Measurements from ENCODE around the gene NAPB.

The NAPB gene

DNA sequence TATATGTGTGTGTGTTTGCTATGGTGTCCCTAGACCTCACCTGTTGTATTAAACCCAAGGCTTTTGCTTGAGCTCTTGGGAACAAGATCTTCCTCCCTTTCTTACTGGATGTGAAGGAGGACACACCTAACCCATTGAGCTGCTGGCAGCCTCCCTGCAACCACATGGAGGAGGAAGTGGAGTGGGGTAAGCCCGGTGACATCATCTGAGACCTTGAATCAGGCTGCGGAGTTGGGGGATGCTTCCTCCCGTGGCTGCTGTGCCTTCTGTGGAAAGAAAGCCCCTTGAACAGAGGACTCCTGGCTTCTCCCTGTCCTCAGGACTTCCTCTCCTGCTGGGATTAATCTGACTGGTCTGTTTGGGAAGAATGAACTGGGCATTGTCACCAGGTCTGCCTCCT is 28.1 kb upstream of the NAPB start:
- ChIA-PET CTCF (interaction anchor here (1.2 kb wide), 1 partner anchor 8 kb away, joined by 7 read pairs; no protein-coding TSS in a partner anchor), POLR2A (no interaction called here)
- DNase-seq (ENCODE audit: extremely low spot score): no peak
- TF ChIP-seq, protein P1, sequence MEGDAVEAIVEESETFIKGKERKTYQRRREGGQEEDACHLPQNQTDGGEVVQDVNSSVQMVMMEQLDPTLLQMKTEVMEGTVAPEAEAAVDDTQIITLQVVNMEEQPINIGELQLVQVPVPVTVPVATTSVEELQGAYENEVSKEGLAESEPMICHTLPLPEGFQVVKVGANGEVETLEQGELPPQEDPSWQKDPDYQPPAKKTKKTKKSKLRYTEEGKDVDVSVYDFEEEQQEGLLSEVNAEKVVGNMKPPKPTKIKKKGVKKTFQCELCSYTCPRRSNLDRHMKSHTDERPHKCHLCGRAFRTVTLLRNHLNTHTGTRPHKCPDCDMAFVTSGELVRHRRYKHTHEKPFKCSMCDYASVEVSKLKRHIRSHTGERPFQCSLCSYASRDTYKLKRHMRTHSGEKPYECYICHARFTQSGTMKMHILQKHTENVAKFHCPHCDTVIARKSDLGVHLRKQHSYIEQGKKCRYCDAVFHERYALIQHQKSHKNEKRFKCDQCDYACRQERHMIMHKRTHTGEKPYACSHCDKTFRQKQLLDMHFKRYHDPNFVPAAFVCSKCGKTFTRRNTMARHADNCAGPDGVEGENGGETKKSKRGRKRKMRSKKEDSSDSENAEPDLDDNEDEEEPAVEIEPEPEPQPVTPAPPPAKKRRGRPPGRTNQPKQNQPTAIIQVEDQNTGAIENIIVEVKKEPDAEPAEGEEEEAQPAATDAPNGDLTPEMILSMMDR (IDR thresholded peaks at IDR 0.05; ENCODE audit: control extremely low read depth, extremely low read depth, low read depth, missing control alignments): no peak

DNA sequence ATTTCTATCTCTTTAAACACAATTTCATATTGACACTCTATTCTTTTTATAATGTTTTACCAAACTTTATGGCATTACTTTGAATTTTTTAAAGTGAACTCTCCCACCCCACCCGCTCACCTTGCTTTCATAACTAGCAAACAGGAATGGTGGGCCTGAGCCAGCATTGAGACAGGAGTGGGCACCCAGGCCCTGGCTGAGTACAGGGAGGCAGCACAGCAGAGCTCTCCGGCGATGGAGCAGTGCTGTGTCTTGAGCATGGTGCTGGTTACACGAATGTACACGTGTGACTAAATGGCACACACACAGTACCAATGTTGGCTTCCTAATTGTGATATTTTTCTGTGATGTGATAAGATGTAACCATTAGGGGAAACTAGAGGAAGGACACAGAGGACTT is 26.9 kb upstream of the NAPB start:
- POLR2A ChIA-PET: no interaction called here
- TF ChIP-seq, protein P1 (IDR thresholded peaks at IDR 0.05; ENCODE audit: control extremely low read depth, extremely low read depth, low read depth, missing control alignments): no peak
- CTCF ChIA-PET: interaction anchor here (1.5 to 3.5 kb wide), 6 partner anchors 26 to 756 kb away, joined by 4 to 19 read pairs (median 12); partner anchors contain the start of genes NAPB and NXT1
- DNase-seq (ENCODE audit: extremely low spot score): no peak

DNA sequence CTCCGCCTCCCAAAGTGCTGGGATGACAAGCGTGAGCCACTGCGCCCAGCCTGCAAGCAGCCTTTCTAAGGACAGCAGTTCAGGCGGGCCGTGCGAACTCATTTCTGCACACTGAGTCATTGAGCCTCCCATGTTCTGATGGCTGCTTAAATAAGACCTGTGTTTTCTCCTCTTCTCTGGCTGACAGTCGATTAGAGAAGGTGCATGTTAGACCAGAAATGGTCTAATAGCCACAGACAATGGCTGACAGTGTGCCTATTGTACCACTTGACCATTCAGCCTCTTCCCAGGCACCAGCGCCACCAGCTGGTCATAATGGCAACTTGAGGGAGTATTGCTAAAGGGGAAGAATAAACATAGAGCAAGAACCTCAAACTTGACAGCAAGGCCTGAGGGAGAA is 25.2 kb upstream of the NAPB start:
- TF ChIP-seq, protein P1 (IDR thresholded peaks at IDR 0.05; ENCODE audit: control extremely low read depth, extremely low read depth, low read depth, missing control alignments): peak; percentile 66
- ChIA-PET CTCF (interaction anchor here (0.7 to 3.5 kb wide), 20 partner anchors 9 to 755 kb away, joined by 3 to 22 read pairs (median 4); partner anchors contain the start of genes NAPB and NXT1), POLR2A (no interaction called here)
- DNase-seq (ENCODE audit: extremely low spot score): peak; percentile 62

DNA sequence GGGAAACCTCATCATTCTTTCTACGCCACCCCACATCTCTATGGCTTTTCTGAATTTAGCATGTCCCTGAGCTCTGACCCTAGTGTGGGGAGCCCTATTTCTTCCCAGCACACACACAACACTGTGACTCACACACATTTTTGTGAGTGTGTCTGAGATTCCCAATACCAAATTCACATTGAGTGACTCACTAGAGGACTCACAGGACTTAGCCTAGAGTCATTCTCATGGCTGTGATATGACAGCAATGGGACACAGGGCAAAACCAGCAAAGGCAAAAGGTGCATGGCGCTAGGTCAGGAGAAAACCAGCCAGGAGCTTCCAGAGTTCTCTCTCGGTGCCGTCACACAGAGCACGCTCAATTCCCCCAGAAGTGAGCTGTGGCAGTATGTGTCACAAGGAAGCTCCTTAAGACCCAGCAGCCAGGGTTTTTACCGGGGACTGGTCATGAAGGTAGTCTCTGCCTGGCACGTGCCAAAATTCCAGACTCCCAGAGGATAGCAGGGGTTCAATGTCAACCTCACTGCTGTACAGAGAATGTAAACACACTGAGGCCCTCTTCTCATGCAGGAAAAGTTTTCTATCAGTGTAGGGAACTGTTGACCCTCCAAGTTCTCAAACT is 24.4 kb upstream of the NAPB start:
- ChIA-PET POLR2A (no interaction called here), CTCF (interaction anchor here (1.1 to 3.5 kb wide), 11 partner anchors 8 to 754 kb away, joined by 3 to 22 read pairs (median 6); partner anchors contain the start of genes NAPB and NXT1)
- no peak for DNase-seq (ENCODE audit: extremely low spot score)
- TF ChIP-seq, protein P1 (IDR thresholded peaks at IDR 0.05; ENCODE audit: control extremely low read depth, extremely low read depth, low read depth, missing control alignments): no peak

DNA sequence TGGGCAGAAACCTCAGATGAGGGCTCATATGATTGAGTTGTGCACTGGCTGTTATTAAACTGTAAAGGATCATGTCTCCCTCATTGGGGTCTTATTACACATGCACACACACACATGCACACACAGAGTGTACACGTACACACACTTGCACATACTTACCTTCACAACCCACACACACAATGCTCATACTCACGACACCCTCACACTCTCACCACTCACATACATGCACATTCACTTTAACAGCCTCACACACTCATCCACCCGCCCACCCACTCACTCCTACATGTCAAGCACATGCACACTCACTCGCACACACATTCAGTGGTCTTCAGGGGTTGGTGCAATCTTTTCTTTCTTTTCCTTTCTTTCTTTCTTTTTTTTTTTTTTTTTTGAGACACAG is 23.6 kb upstream of the NAPB start:
- CTCF ChIA-PET: interaction anchor here (1.1 to 3.5 kb wide), 7 partner anchors 7 to 753 kb away, joined by 3 to 22 read pairs (median 8); partner anchors contain the start of gene NXT1
- POLR2A ChIA-PET: no interaction called here
- TF ChIP-seq, protein P1 (IDR thresholded peaks at IDR 0.05; ENCODE audit: control extremely low read depth, extremely low read depth, low read depth, missing control alignments): no peak

DNA sequence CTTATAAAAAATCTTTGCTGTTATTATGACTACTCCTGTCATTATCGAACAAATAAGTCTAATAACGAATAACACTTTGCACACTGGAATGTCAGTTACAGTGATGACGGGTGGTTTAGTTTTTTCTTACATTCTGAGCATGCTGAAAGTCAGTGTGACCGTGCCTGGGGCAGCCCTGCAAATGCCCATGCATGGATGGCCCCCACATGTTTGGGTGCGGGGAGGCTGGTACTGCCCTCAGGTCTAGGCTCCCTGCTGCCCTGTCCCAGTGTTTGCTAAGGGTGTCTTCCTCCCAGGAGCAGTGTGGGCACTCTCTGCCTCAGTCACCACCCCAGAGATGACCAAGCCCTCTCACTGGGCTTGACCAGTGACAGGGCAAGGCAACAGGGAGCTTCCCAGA is 21.1 kb upstream of the NAPB start:
- POLR2A ChIA-PET: no interaction called here
- TF ChIP-seq, protein P1 (IDR thresholded peaks at IDR 0.05; ENCODE audit: control extremely low read depth, extremely low read depth, low read depth, missing control alignments): no peak
- CTCF ChIA-PET: interaction anchor here (1.0 to 4.9 kb wide), 26 partner anchors 8 to 753 kb away, joined by 3 to 90 read pairs (median 4); partner anchors contain the start of genes CST11, CST9, NAPB and NXT1

More for the DNA sequence above, 23.6 kb upstream of the NAPB start:
- DNase-seq (ENCODE audit: extremely low spot score): no peak

More for the DNA sequence above, 21.1 kb upstream of the NAPB start:
- no peak for DNase-seq (ENCODE audit: extremely low spot score)

Data from GM10248 (cell line).